VCaP (cell line): ENCODE results near the gene PACS1.

Source experiments
- H3K27ac ChIP-seq: fragments of 450-650 bp; 2 replicates; pipeline ENCODE4 v1.5.1; 2017
- TF ChIP-seq, protein P1 (sequence below): fragments of 450-650 bp; conservative IDR thresholded peaks from 2 replicates; pipeline ENCODE4 v1.5.1; 2017; ENCODE audit warnings: mild to moderate bottlenecking, moderate library complexity

The PACS1 gene

GRCh38 chr11:66116576-66117361 lies 46.7 kb downstream of the PACS1 start:
- TF ChIP-seq, protein P1, sequence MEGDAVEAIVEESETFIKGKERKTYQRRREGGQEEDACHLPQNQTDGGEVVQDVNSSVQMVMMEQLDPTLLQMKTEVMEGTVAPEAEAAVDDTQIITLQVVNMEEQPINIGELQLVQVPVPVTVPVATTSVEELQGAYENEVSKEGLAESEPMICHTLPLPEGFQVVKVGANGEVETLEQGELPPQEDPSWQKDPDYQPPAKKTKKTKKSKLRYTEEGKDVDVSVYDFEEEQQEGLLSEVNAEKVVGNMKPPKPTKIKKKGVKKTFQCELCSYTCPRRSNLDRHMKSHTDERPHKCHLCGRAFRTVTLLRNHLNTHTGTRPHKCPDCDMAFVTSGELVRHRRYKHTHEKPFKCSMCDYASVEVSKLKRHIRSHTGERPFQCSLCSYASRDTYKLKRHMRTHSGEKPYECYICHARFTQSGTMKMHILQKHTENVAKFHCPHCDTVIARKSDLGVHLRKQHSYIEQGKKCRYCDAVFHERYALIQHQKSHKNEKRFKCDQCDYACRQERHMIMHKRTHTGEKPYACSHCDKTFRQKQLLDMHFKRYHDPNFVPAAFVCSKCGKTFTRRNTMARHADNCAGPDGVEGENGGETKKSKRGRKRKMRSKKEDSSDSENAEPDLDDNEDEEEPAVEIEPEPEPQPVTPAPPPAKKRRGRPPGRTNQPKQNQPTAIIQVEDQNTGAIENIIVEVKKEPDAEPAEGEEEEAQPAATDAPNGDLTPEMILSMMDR: no peak
- H3K27ac ChIP-seq: no peak overlapping the region

- peak overlapping the region; percentile 6; the same call in 1 of the 2 replicates for H3K27ac ChIP-seq
- TF ChIP-seq, protein P1: no peak
These were observed 48.8 kb downstream of the PACS1 start for GRCh38 chr11:66118847-66119246.

DNA sequence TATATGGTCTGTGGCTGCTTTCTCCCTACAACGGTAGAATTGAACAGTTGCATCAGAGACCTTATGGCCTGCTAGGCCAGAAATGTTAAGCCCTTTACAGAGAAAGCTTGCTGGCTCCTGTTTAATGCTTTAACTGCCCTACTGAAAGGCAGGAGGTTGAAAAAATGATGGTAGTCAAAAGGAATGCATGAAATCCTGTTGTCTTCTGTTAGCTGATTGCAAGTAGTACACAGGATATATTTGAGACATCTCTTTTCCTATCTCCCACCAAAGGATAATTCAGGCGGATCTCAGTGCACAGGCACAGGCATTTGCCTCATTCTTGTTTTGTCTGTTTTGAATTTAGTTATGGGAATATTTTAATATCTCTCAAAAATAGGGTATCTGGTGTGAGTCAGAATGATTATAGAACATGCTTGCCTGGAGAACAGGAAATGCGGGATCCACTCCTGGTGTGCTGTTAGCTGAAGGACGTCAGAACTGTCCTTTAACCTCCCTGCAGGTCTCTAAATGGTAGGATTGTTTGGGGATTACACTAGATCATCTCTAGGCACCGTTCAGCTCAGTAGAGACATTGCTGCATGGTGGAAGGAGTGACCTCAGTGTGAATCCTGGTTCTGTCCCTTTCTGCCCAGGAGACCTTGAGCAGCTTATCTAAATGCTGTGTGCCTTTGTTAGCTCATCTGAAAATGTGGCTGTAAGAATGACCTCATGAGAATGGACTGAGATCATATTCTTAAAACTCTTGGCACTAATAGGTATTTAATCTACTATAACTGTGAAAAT lies 49.5 kb downstream of the PACS1 start:
- H3K27ac ChIP-seq: peak overlapping the region; percentile 6; the same call in 1 of the 2 replicates
- TF ChIP-seq, protein P1: no peak

DNA sequence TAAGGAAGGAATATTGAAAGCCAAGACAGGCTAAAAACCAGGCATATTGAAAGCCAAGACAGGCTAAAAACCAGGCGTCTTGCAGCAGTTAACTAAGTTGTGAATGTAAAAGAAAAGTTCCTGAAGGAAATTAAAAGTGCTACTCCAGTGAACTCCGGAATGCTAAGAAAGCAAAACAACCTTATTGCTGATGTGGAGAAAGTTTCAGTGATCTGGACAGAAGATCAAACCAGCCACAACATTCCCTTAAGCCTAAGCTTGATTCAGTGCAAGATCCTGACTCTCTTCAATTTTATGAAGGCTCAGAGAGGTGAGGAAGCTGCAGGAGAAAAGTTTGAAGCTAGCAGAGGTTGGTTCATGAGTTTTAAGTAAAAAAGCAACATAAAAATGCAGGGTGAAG lies 51.4 kb downstream of the PACS1 start:
- TF ChIP-seq, protein P1: no peak
- no peak overlapping the region for H3K27ac ChIP-seq

DNA sequence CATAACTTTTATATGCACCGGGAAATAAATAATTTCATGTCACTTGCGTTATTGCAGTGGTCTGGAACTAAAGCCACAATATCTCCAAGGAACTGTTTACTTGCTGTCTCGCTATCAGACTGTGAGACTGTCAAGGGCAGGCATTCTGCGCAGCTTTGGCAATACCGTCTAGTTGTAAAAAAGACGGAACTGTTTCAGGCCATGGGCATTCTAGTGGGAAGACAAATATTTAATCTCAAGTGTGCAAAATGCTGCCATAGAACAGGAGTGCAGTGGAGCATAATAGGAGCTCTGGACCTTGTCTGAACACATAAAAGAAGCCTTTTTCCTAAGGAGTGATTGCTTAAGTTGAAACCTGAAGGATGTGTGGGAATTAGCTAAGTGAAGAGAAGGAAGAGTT lies 53.8 kb downstream of the PACS1 start:
- peak overlapping the region; percentile 18 for H3K27ac ChIP-seq

GRCh38 chr11:66124564-66124963 lies 54.5 kb downstream of the PACS1 start:
- TF ChIP-seq, protein P1: no peak
- peak overlapping the region; percentile 18 for H3K27ac ChIP-seq

More for the DNA sequence above, 53.8 kb downstream of the PACS1 start:
- TF ChIP-seq, protein P1: no peak

- no peak overlapping the region for H3K27ac ChIP-seq
- TF ChIP-seq, protein P1: no peak
These were observed 56.0 kb downstream of the PACS1 start for GRCh38 chr11:66126064-66126463.
